ENCODE measurements around the gene RPL7L1. TPM values are rescaled to one million over a fixed set of nuclear protein-coding genes. Genes with fewer than 3 reads are reported as not detected.
A peak's percentile ranks its signal among the peaks of the same experiment; 100 is the strongest.

The RPL7L1 gene
- total and polyA plus RNA-seq, 2 of the 13 experiments (the other 11 are each of a cell fraction or from before 2014, with no cell fraction given) = 51.6 to 179 TPM

DNA sequence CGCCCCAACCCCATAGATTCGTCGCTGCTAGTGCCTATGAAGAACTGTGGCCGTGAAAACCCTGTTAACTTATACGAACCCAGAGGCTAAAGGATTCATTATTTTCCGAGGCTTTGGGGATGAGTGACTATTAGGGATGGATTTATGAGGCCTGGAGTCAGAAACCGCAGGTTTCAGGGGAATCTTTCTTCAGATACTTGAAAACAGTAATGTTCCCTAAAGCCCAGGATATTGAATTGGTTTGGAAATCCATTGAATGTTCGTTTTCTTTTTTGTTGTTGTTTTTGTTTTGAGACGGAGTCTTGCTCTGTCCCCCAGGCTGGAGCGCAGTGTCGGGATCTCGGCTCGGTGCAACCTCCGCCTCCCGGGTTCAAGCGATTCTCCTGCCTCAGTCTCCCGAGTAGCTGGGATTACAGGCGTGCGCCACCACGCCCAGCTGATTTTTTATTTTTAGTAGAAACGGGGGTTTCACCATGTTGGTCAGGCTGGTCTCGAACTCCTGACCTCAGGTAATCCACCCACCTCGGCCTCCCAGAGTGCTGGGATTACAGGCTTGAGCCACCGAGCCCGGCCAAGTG, 913 bp downstream of the RPL7L1 start (continued):
- TF ChIP-seq, protein P1, sequence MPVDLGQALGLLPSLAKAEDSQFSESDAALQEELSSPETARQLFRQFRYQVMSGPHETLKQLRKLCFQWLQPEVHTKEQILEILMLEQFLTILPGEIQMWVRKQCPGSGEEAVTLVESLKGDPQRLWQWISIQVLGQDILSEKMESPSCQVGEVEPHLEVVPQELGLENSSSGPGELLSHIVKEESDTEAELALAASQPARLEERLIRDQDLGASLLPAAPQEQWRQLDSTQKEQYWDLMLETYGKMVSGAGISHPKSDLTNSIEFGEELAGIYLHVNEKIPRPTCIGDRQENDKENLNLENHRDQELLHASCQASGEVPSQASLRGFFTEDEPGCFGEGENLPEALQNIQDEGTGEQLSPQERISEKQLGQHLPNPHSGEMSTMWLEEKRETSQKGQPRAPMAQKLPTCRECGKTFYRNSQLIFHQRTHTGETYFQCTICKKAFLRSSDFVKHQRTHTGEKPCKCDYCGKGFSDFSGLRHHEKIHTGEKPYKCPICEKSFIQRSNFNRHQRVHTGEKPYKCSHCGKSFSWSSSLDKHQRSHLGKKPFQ (CRISPR knock-in tag; IDR thresholded peaks at IDR 0.05; ENCODE audit: insufficient replicate concordance) = peak; percentile 40
- TF ChIP-seq KDM5B (CRISPR knock-in tag; IDR thresholded peaks at IDR 0.05; ENCODE audit: borderline replicate concordance) (0 out of 2 replicates have a peak, but pooled peaks have one; percentile 2), GLI4 (CRISPR knock-in tag; IDR thresholded peaks at IDR 0.05; ENCODE audit: borderline replicate concordance) (0 out of 2 replicates have a peak, but pooled peaks have one; percentile 22), ZNF598 (CRISPR knock-in tag; IDR thresholded peaks at IDR 0.05; ENCODE audit: borderline replicate concordance) (peak; percentile 23; the same call in 1 of the 2 replicates), MTA1 (CRISPR knock-in tag; IDR thresholded peaks at IDR 0.05; ENCODE audit: borderline replicate concordance) (0 out of 2 replicates have a peak, but pooled peaks have one; percentile 11), ZNF124 (CRISPR knock-in tag; IDR thresholded peaks at IDR 0.05) (0 out of 2 replicates have a peak, but pooled peaks have one; percentile 11), GZF1 (CRISPR knock-in tag; IDR thresholded peaks at IDR 0.05) (0 out of 2 replicates have a peak, but pooled peaks have one; percentile 8), ZNF44 (CRISPR knock-in tag; IDR thresholded peaks at IDR 0.05) (0 out of 2 replicates have a peak, but pooled peaks have one; percentile 50)
- TF ChIP-seq, protein P2, sequence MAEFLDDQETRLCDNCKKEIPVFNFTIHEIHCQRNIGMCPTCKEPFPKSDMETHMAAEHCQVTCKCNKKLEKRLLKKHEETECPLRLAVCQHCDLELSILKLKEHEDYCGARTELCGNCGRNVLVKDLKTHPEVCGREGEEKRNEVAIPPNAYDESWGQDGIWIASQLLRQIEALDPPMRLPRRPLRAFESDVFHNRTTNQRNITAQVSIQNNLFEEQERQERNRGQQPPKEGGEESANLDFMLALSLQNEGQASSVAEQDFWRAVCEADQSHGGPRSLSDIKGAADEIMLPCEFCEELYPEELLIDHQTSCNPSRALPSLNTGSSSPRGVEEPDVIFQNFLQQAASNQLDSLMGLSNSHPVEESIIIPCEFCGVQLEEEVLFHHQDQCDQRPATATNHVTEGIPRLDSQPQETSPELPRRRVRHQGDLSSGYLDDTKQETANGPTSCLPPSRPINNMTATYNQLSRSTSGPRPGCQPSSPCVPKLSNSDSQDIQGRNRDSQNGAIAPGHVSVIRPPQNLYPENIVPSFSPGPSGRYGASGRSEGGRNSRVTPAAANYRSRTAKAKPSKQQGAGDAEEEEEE (CRISPR knock-in tag; IDR thresholded peaks at IDR 0.05; ENCODE audit: borderline replicate concordance) = 0 out of 2 replicates have a peak, but pooled peaks have one; percentile 48
